Suppressor macrophage (primary cell): ENCODE measurements around the gene FDXR.
"Not testable (repeated sequence)": the region's sequence is repeated elsewhere in the genome, so short reads cannot be mapped to it uniquely, and the experiment has no call there.

Source experiments
- DNase-seq, 4 experiments: peaks; one replicate each; pipeline ENCODE4 v3.0.0-alpha.2; 2020 to 2022
- total RNA-seq, 17 experiments: gene quantifications; one replicate each; lab custom pipeline; 2026; ENCODE audit warnings: mixed read lengths in 6 of 17, inconsistent platforms in 3 of 17; lab: John Stamatoyannopoulos, UW

FDXR gene, protein sequence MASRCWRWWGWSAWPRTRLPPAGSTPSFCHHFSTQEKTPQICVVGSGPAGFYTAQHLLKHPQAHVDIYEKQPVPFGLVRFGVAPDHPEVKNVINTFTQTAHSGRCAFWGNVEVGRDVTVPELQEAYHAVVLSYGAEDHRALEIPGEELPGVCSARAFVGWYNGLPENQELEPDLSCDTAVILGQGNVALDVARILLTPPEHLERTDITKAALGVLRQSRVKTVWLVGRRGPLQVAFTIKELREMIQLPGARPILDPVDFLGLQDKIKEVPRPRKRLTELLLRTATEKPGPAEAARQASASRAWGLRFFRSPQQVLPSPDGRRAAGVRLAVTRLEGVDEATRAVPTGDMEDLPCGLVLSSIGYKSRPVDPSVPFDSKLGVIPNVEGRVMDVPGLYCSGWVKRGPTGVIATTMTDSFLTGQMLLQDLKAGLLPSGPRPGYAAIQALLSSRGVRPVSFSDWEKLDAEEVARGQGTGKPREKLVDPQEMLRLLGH
- 2.4 to 9.9 (median 4.5) reads per million in 17 experiments for total RNA-seq

DNA sequence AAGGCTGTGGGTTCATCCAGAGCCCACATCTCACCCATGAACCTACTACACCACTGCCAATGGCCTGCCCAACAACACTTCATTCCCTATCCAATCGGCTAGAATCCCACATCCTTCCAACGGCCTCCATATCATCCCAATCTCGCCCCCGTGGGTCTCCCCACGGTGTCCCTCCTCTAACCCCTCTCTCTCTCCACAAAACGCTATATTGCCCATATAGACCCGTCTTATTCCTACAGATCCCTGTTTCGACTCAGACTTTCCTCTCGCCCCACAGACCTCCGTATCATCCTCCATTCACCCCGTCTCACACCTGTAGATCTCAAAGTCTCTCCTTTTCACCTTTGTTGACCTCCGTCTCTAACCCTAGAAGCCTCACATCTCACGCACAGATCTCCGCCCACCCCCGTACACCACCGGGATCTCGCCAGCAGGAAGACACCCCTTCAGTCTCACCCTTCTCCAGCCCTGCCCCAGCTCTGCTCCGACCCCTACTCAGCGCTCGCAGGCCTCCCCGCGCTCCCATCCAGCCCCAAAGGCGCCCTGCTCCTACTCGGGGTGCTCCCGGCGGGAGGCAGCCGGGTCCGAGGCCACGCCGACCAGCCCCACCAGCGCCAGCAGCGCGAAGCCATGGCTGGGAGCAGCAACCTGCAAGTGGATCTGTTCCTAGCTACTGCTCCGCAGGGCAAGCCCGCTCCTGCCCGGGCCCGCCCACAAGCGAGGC is at the start of gene FDXR:
Gene FDXR (minus strand): TSS at position 682 of the 724 bp plus-strand sequence. CDS start 50 bp downstream, at position 632.
- DNase-seq, result no peak

DNA sequence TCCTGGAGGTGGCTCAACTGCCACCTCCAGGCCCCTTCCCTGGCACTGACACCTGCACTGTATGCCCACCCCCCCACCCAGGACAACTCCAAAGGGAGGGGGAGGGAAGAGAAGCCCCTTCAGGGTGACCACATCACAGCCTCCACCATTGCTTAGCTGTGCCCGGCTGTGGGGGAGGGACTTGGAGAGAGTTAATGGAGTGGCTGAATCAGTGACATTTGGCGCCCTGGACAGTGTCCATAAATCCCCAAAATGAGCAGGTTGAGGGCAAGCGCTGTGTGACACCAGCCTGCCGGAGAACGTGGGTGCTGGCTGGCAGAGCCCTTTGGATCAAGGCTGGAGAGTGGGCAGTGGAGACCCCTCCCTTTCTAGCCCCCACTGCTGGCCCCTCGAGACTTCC is 49.4 kb upstream of the FDXR start:
- no peak for DNase-seq

DNA sequence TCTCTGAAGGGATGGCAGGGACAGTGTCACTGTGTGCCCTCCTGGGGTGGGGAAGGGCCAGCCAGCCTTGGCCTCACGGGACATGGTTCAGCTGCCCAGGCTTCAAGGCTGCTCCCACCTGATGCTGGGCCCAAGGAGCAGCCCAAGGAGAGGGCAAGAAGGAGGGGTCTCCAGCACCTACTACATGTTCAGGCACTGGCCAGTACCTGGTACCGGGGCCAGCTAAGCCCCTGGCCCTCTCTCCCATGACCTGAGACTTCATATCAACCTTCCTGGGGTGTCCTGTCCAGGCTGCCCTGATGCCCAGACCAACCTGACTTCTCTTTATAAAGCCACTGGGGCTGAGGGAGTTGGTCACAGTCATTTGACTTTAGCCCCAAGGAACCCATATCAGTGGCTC is 49.0 kb upstream of the FDXR start:
- no peak for DNase-seq

DNA sequence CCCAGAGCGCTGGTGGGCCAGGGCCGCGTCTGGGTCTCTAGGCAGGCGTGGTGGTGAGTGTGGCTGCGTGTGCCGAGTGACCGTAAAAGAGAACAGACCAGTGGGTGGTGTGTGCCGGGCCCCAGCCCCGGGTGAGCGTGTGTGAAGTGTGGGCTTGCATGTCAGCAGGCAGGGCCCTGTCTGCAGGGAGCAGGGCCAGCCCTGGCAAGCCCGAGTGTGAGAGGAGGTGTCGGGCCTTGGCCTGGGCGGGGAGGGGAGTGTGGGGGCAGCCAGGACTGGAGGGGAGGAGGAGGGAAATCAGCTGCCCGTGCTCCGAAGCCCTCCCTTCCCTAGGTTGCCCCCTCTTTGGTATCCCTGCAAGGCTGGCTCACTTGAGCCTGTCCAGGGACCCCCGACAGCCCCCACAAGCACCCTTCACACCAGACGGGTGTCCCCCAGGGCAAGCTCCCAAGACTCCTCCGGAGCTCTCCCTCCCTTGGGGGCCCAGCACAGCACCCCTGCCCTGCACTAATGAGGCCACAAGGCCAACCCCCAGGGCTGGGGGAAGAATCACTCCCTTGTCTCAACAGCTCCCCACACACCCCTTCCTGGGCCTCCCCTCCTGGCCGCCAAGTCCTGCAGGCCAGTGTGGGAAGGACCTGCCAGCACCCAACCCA is 48.4 kb upstream of the FDXR start:
- no peak for DNase-seq

DNA sequence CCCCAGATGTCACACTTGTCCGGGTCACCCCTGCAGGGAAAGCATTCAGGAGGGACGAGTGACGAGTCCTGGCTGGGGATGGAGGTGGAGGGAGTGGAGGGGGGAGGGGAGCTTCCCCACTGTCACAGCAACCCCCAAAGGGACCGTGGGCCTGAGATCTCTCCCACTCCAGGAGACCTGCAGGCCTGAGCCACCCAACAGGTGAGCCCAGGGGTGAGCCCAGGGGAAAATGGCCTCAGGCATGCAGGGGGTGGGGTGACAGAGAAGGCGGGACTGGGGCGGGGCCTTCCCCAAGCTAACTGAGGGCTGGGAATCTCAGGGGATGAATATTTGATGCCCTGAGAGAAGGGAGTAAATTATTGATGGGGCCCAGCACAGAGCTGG is 47.8 kb upstream of the FDXR start:
- DNase-seq, result no peak

DNA sequence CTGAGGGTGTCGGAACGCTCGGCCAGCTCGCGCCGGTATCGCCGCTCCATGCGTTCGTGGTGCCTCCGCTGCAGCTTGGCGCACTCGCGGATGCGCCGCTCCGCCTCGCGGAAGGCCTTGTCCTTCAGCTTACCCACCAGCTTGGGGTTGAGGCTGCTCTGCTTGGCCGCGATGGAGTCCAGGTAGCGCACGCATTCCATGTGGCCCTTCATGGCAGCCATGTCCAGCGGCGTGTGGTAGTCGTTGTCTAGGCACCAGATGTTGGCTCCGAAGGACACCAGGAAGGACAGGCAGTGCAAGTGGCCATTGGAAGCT is 47.5 kb upstream of the FDXR start:
- no peak for DNase-seq

DNA sequence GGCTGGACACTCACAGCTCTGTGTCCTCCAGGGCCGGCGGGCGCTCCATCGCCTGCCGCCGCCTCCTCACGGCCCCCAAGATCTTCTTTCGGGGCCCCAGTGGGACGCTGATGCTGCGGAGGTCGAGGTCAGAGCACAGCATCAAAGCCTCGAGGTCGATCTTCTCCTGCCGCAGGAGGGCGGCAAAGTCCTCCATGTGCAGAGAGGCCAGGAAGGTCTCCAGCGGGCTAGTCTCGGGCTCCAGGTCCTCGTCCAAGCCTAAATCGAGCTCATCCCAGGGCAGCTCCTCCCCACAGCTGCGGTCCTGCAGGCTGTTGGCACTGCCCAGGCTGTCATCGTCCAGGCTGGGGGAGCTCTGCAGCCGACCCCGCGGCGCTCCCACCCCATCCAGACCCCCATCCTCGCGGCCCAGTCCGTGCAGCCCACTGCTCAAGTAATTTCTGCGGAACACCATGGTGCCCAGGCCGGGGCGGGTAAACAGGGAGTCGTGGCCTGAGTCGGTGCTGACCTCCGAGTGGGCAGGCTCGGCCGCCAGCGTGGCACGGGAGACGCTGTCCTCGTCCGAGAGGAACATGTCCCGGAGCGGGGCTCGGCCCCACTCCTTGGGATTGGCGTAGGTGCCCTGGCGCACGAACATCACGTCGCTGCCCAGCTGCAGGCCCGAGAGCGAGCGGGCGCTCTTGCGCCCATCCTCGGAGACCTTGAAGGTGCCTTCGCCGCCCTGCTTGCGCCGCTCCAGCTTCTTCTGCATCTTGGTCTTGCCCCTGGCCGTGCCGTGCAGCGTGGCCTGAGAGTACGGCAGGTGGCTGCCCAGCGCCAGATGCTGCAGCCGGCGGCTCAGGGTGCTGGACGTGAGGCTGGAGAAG is 46.9 kb upstream of the FDXR start:
- peak; percentile 29 to 59 (median 45) for DNase-seq

DNA sequence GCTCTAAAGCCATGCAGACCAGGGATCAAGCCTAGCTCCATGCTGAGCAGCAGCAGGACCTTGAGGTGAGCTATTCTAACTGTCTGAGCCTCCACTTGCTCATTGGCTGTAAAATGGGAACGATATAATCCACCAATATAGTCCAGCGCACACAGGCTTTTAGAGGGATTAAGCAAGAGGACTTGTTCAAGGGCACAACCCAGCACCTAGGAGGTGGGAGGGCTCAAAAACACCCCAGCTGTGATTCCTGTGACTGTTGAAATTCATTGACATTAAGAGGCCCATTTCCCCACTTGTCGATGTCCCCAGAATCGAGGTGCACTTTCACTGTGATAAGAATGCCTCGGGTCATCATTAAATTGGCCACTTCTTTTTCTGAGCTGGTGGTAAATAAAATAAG is 46.1 kb upstream of the FDXR start:
- no peak for DNase-seq

DNA sequence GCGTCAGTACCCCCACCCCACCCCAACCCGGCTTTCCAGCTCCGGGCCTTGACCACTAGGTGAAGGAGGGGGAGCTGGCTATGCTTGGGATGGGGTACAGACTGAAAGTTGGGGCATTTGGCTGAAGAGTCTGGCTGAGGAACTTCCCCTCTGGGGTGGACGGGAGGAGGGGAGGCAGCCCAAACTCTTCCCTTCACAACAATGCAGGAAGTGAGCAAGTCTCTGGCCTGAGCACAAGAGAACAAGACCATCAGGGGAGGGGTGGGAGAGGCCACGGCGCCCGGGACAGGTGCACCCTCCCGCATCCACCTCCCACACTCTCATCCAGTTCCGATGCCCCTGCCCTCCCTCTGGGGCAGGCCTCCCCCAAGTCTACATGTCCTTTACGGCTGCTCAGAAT is 44.6 kb upstream of the FDXR start:
- DNase-seq, result peak; percentile 61 to 80 (median 70)

DNA sequence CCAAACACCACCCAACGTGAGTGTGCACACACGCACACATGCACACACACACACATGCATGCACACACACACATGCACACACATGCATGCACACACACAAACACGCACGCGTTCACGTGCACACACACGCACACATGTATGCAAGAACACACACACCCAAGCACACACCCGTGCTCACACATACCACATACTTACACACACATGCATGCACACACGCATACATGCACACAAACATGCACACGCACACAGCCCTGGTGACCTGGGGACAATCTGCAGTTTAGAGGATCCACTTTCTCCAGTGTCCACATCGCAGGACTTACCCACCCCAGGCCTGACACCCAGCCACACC is 44.0 kb upstream of the FDXR start:
- no peak for DNase-seq

DNA sequence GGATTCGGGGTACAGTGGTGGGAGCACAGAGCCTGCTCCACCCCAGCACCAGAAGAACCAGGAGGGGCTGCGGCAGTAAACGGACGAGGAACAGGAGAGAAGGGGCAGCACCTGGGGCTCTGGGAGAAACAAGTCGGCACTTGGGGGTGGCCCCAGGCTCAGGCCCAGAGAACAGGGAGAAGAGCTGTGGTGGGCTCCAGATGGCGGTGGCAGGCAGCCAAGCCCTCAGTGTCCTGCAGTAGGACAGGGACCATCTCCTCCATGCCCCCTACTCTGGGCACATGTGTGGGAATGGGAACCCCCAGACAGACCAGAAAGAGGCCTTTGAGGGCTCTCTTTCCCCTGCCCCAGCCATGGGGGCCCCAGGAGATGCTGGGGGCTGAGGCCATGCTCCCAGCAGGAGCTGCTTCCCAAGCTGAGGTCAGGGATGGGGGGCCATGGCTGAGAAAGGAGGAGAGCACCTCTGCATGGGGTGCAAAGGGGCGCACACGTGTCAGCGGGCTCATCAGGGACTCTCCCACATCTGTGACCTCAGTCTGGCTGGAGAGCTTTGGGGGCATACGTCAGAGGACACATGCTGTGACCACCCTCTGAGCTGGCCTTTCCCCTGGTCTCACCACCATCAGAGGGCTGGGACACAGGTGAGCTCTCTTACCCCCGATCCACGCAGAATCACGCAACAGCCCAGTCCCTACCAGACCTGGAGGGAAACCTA is 43.5 kb upstream of the FDXR start:
- DNase-seq, result no peak

DNA sequence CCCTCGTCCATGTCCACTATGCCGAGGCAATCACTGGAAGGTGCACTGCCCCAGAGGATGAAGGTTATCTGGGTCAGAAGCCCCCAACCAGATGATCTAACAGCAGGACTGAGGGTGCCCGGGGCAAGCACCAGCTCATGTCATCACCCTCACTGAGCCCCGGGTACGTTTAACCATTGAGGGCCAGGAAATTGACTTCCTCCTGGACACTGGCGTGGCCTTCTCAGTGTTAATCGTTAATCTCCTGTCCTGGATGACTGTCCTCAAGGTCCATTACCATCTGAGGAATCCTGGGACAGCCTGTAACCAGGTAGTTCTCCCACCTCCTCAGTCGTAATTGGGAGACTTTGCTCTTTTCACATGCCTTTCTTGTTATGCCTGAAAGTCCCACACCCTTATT is 38.6 kb upstream of the FDXR start:
- not testable (repeated sequence) for DNase-seq

DNA sequence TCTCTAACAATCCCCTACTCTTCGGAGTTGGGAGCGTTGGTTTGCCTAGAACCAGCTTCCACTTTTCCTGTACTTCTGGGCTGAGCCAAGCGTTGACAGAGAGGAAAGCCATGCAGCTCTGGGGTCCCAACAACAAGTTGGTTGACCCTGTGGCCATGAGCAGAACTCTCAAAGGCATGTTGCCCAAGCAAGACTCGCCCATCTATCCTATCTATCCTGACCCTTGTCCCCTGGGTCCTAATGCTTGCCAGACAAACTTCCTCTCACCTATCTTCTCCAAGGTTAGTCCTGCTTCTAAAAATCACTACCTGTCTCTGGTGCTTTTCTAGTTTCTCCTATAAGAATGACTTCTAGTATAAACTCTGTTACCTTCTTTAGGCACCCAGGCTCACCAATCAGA is 36.3 kb upstream of the FDXR start:
- not testable (repeated sequence) for DNase-seq

DNA sequence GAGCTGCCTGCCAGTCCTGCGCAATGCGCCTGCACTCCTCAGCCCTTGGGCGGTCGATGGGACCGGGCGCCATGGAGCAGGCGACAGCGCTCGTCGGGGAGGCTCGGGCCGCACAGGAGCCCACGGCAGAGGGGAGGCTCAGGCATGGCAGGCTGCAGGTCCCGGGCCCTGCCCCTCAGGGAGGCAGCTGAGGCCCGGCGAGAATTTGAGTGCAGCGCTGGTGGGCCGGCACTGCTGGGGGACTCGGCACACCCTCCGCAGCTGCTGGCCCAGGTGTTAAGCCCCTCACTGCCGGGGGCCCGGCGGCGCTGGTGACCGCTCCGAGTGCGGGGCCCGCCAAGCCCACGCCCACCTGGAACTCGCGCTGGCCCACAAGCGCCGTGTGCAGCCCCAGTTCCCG is 34.2 kb upstream of the FDXR start:
- DNase-seq, result no peak

DNA sequence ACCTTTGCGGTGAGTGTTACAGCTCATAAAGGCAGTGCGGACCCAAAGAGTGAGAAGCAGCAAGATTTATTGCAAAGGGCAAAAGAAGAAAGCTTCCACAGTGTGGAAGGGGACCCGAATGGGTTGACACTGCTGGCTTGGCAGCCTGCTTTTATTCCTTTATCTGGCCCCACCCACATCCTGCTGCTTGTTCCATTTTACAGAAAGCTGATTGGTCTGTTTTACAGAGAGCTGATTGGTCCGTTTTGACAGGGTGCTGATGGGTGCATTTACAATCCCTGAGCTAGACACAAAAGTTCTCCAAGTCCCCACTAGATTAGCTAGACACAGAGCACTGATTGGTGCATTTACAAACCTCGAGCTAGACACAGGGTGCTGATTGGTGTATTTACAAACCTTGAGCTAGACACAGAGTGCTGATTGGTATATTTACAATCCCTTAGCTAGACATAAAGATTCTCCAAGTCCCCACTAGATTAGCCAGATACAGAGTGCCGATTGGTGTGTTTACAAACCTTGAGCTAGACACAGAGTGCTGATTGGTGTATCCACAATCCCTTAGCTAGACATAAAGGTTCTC is 33.5 kb upstream of the FDXR start:
- not testable (repeated sequence) for DNase-seq

DNA sequence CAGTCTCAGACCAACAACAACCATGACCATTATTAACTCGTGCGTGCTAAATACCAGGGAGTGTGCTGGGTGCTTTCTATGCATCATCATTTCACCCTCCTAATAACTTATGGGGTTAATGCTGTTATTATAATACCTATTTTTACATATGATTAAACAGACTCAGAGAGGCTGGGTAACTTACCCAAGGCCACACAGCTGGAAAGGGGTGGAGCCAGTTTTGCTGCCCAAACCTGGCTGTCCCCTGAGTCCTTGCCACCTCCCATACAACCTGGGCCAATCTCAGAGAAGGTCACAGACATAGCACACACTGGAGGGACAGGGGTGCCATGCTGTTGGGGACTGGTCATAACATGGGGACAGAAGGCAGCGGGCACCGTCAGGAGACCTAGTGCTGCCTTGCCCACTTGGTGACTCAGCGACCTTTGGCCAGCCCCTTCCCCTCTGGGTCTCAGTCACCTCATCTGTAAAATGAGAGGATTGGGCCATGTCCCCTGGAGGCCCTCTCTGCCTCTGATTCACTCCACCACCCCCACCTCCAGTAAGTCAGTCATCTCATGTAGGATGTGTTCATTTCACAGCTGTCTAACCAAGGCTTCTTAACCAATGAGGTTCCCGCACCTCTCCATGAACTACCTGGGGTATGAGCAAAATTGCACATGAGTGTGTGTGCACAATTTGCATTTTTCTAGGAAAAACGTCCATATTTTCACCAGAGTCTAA is 32.1 kb upstream of the FDXR start:
- no peak for DNase-seq

DNA sequence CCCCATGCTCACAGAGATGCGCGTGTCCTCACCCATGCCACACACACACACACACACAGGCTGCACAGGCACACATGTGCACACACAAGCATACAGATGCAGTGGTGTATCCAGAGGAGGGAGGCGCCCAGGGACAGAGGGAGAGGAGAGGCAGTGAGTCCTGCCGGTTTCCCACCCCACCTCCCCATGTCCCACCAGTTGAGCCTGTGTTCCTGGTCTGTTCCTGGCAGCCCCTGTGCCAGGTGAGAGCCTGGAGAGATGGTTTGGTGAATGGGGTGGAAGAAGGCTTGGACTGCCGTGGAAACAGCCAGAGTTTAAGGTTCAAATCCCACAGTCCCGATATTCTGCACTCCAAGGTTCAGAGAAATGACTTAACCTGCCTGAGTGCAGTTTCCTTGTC is 30.9 kb upstream of the FDXR start:
- no peak for DNase-seq

DNA sequence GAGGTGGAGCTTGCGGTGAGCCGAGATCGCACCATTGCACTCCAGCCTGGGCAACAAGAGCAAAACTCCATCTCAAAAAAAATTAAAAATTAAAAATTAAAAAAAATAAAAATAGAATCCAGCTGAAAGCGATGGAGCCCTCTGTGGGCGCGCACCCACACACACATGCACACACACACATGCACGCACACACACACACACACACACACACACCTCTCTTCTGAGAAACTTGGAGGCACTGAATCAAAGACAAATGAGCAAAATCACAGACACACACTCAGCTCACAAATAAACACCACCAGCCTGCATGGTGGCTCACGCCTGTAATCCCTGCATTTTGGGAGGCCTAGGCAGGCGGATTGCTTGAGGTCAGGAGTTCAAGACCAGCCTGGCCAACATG is 30.2 kb upstream of the FDXR start:
- no peak for DNase-seq

DNA sequence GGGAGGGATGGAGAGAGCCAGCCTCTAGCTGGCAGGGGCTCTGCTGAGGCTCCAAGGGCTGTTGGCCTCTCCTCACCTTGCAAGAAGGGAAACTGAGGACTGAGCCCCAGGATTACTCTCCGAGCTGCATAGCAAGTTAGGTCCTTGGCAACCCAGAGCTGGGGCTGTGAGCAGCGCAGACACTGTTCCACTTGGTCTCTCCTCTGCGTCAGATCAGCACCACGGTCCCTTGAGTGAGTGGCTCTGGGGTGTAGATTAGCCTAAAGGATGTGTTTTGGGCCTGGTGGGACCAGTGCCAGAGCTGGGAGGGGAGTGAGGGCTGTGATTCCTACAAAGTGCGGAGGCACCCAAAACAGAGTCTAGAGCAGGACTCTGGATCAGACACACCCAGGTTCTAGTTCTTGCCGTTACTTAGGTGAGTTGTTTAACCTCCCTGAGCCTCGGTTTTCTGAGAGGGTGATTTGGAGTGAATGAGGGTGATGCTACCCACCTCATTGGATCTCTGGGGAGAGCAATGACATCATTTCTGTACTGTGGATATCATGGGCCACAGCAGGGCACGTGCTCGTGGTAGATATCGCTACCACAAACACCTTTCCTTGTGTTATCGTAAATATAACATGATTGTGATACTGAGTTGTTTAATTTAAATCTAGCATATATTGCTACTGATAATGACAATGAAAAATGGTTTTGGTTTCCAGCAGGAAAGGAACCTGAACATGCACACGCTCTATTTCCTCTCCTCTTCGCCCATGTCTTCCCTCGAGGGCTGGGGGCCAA is 28.8 kb upstream of the FDXR start:
- no peak for DNase-seq

DNA sequence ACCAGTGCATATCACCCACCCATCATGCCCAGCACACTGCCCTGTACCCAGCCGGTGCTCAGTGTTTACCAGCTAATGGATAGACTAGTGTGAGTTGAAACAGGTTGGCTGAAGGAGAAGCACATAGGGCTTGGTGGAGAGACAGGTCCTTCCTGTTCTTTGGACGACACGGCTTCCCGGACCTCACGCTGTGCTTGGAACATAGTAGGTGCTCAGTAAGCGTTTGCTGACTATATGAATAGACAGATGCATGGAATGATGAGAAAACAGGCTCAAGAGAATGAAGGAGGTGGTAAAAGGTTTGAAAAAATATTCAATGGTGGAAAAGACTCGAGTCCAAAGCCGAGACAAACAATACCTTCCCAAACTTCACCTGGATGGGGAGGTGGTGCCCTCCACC is 27.4 kb upstream of the FDXR start:
- no peak for DNase-seq
